H1 (cell line): ENCODE measurements around the gene MORC2. TPM values are rescaled to one million over a fixed set of nuclear protein-coding genes. Genes with fewer than 3 reads are reported as not detected.

Experiments
- CHD7 ChIP-seq: fragments of 300-600 bp; sonication (generic); IDR thresholded peaks from 2 replicates; pipeline ENCODE4 v1.7.1; 2012; ENCODE audit warnings: low read length, moderate library complexity, mild to moderate bottlenecking, inconsistent platforms; ENCODE audit not compliant: insufficient replicate concordance
- CTBP2 ChIP-seq: IDR thresholded peaks from 2 replicates; pipeline ENCODE4 v1.7.0; 2011; ENCODE audit warnings: borderline replicate concordance, mild to moderate bottlenecking, moderate library complexity, mixed read lengths, low read length; ENCODE audit not compliant: insufficient read depth, insufficient read length
- E2F6 ChIP-seq: IDR thresholded peaks from 2 replicates; pipeline ENCODE4 v1.6.1; 2012; ENCODE audit warnings: inconsistent platforms
- EGR1 ChIP-seq: IDR thresholded peaks from 2 replicates; pipeline ENCODE4 v1.6.1; 2011; ENCODE audit warnings: low read depth, low read length, borderline replicate concordance
- RAD21 ChIP-seq, 2 experiments: IDR thresholded peaks in 1 of 2; conservative IDR thresholded peaks in 1 of 2; 2 replicates each; pipeline ENCODE4 v1.6.1; 2011; ENCODE audit warnings: low read depth in 2 of 2, low read length in 2 of 2, improper control_type of control experiment in 1 of 2, inconsistent platforms in 1 of 2, mild to moderate bottlenecking in 1 of 2, moderate library complexity in 1 of 2
- RBBP5 ChIP-seq: IDR thresholded peaks from 2 replicates; pipeline ENCODE4 v1.7.1; 2012; ENCODE audit warnings: low read depth, mild to moderate bottlenecking, inconsistent platforms, low read length, moderate library complexity, borderline replicate concordance
- SAP30 ChIP-seq: fragments of 300-600 bp; sonication (generic); IDR thresholded peaks from 2 replicates; pipeline ENCODE4 v1.7.1; 2012; ENCODE audit warnings: low read length, moderate library complexity, mild to moderate bottlenecking, inconsistent platforms; ENCODE audit not compliant: insufficient read depth, insufficient replicate concordance
- SP1 ChIP-seq: IDR thresholded peaks from 2 replicates; pipeline ENCODE4 v1.6.1; 2011; ENCODE audit warnings: low read depth, low read length
- TAF1 ChIP-seq: IDR thresholded peaks from 2 replicates; pipeline ENCODE4 v1.6.1; 2011; ENCODE audit warnings: mild to moderate bottlenecking, low read depth, low read length
- polyA plus RNA-seq, 7 experiments: library from polyadenylated mRNA; depleted of rRNA in 3 of 7; stranded (reverse) in 5 of 7; unstranded in 2 of 7; fragments of >200 nt in 5 of 7; fragments of 200-250 nt in 2 of 7; gene quantifications; 1 replicate in 5 of 7; 2 replicates in 1 of 7; 4 replicates in 1 of 7; pipeline versions ENCODE4 v1.2.1 to v1.2.3, GENCODE V29; 2011 to 2013; ENCODE audit warnings: missing spikeins in 2 of 7, mixed read lengths in 2 of 7
- total RNA-seq: library from RNA; stranded (reverse); fragmentation: NEBNext Ultra II Directional; extraction: Animal tissue kit (Norgen Biotek cat#: 25700); gene quantifications from 2 replicates; pipeline ENCODE4 v1.2.1, GENCODE V29; 2021

The MORC2 gene
- total and polyA plus RNA-seq, 2 of the 8 experiments (the other 6 are each of a cell fraction or from before 2014, with no cell fraction given) = 15.4 to 68.0 TPM

GRCh38 chr22:30968924-30969531, 454 bp upstream of the MORC2 start, which contains the start of gene TUG1 (continued):
- no peak for TF ChIP-seq CHD7
- no peak for TF ChIP-seq CTBP2
- peak; percentile 91 for TF ChIP-seq TAF1
- peak; percentile 81 for TF ChIP-seq SP1
- no peak; the same call in 1 of the 2 replicates for TF ChIP-seq RBBP5
- peak; percentile 87 for TF ChIP-seq E2F6
- peak in 1 of 2 experiments; percentile 0; a peak in 2 of 4 replicates for TF ChIP-seq RAD21 (IDR thresholded peaks at IDR 0.05 in 1 of 2, conservative IDR thresholded peaks at IDR 0.05 in 1 of 2; ENCODE audit: low read depth in 2 of 2, low read length in 2 of 2)
- TF ChIP-seq EGR1 = peak; percentile 88; the same call in 1 of the 2 replicates
- no peak for TF ChIP-seq SAP30
